NCI-H2196 (cell line): ENCODE measurements around the gene PREX1.

ENCODE experiments used
- DNase-seq: peaks from one replicate; lab custom pipeline; 2025; ENCODE audit not compliant: unreplicated experiment; lab: John Stamatoyannopoulos, UW

The PREX1 gene

DNA sequence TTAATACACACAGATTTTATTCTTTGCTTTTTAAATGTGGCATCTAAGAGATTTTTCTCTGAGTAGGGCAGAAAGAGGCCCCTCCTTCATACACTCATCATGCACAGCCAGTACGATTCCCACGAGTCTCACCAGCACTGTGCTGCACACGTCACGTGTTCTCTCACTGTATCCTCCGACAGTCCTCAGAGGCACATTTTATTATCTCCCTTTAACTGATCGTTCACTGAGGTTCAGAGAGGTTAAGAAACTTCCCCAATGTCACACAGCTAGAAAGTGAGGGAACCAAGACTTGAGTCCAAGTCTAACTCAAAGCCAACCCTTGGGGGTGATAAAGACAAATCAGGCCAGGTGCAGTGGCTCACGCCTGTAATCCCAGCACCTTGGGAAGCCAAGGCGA lies 142.5 kb downstream of the PREX1 start:
- no peak for DNase-seq

DNA sequence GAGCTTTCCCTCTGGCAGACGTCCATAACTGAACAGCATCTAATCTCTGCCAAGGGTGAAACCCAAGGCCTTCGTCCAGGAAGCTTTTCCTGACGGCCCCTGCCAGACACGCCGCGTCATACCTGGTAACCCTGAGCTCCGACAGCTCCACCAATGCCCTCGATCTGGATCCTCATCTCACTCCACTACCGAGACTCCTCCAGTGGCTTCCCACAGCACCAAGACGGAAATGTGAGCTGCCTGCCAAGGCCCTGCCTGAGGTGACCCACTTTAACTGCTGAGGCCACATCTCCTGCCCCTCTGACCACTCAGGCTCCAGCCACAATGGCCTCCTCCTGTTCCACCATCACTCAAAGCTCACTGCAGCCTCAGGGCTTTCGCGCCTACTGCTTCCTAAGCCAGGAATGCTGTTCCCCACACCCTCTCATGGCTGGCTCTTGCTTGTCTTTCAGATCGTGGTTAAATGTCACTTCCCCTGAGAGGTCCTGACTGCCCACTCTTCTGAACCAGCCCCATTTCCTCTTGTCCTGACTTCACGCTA lies 143.2 kb downstream of the PREX1 start:
- DNase-seq, result peak; percentile 28

DNA sequence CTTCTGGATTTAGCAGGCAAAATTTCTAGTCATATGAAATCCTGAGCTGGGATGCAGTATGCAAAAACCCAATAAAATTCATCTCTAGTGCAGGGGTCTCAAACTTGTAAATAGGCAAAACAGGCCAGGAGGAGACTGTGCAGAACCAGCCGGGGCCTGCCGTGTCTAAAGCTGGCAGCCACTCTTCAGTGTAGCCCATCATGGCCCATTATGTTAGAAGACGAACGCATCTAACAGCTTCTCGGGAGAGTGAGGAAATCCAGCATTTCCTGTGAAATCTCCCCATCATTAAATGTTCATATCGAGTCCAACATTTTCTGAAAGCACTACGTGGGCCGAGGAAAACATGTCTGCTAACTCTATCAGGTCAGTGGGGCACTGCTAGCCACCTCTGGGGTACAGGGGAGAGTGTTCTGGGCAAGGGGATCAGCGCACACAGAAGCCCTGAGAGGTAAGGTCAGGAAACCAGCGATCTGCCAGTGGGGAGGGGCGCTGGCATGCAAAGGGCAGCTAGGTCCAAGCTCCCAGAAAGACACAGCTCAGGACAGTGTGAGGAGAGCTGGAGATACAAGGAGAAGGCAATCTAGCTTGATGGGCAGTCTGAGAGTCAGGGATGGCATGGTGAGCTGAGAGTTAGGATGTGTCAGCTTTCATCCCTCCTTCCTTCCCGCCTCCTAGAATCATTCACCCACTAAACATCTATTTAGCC lies 144.2 kb downstream of the PREX1 start:
- DNase-seq, result no peak

DNA sequence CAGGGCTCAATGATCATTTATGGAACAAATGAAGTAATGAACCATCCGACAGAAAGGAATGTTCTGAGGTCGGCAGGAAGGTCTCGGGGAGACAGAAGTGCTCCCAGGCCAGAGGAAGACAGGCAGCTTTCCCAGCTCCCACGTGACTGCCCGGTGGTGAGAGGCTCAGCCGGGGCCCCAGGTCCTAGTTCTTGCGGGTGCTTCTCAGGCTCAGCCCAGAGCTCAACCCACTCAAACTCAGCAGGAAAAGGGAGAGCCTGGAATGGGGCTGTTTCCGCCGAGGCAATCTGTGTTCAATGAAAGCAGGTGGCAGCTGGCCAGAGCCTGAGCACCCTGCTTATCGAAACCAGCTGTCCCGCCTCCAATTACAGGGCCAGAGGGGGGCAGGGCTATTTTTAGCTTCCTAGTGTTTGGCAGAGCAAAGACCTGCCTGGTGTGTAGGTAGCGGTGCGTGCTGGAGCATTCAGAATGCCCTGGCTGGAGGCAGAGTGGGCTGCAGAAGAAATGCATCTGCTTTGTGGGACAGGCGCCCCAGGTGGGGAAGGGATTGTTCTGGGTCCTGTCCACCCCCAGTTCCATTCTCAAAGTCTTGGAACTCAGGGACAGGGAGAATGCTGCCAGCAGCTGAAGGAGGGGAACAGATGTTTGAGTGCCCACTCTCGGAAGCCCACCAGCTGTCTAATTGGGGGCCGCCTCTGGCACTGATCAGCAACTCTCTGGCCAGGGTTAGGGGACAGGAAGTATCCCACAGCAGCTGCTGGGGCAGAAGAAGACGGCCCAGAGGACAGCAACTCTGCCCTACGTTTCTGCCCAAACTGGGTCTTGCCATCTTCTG lies 145.1 kb downstream of the PREX1 start:
- DNase-seq, result peak; percentile 94

DNA sequence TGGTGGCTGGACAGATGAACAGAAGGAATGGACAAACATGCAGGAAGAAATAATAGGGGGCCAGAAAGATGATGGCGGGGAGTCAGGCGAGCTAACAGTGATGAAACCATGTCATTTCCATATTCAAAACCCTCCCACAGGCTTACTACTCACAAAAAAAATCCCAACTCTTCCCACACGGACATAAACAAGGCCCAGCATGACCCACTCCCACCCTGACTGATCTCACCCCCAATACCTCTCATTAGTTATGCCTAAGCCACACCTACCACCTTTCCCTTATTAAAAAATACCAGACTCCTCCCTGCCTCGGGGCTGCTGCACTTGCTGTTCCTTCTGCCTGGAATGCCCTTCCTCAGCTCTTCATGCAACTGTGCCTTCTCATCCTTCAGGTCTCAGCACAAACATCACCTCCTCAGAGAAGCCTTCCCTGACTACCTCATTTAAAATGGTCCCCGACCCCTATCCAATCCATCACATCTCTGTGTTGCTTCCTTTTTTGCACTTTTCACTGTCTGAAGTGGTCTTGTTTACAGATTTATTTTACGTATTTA lies 145.8 kb downstream of the PREX1 start:
- no peak for DNase-seq

DNA sequence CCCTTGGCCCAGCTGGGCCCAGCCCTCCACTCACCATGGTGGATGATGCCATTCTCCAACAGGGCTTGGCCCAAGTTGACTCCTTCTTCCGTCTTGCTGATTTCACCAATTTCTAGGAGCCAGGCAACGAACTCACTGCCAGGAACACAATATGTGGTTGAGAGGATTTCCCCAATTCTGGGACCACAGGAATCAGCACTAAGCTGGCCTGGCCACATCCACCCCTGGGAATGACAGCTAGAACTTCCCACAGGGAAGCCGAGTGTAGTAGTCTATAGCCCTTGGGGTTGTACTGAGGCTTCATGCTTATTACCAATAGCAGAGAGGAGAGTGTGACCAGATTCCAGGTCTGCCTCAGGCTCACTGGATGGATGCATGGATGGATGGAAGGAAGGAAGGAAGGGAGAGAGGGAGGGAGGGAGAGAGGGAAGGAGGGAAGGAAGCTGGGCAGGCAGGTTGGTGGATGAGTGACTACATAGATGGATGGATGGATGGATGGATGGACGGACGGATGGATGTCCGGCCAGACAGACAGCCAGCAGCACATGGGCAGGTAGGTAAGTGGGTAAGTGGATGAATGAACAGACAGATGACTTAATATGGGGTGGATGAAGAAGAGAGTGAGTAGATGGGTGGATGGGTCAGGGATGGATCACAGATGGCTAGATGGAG lies 146.5 kb downstream of the PREX1 start:
- DNase-seq, result no peak

DNA sequence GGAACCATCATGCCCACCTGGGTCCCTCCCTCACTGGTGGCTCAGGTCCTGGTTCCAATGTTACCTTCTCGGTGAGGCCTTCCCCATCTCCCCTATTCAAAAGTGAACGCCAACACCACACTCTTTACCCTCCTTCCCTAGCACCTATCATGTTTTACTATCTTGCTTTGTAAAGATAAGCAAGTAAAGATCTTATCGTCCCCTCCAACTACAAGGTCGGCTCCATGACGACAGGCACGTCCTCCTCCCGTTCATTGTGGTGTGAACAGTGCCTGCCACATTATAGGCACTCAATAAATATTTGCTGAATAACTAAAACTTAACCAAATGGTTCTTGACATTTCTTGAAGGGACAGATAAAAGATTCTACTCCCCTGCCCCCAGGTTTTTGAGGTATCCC lies 147.1 kb downstream of the PREX1 start:
- DNase-seq, result no peak

DNA sequence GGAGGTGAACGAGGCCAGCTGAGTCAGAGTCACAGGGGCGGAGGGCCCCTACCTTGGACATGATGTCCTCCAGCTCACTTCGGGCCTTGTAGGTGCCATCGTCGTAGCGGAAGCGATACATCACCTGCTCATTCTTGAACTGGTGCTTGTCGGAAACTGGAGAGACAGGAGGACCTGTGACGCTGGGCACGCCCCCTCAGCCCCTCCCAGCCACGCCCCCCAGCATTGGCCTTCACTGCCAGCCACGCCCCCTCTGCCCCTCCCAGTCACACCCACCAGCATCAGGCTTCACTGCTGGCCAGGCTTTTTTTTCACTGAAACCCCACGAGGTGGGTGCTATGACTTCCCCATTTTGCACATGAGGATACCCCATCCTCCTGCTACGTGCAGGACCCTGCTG lies 148.2 kb downstream of the PREX1 start:
- DNase-seq, result peak; percentile 9

DNA sequence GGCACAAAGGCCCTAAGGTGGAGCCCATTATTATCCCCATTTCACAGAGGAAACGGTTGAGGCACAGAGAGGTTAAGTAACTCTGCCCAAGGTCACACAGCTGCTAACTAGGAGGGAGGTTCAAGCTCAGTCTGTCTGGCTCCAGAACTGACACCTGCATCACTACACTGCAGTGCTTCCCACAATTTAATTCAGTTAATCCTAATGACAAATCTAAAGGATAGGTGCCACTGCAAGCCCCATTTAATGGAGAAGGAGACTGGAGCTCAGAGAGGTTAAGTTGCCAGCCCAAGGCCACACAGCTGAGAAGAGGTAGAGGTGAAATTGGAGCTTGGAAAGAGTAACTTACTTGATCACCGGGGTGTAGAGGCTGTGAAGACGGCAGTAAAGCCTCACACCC lies 148.8 kb downstream of the PREX1 start:
- DNase-seq, result no peak

DNA sequence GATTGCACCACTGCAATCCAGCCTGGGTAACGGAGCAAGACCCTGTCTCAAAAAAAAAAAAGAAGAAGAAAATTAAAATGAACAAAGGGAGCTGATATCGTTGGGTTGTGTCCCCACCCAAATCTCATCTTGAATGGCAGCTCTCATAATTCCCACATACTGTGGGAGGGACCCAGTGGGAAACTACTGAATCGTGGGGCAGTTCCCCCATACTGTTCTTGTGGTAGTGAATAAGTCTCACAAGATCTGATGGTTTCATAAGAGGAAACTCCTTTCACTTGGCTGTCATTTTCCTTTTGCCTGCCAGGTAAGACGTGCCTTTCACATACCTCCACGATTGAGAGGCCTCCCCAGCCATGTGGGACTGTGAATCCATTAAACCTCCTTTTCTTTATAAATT lies 149.4 kb downstream of the PREX1 start:
- DNase-seq, result no peak

DNA sequence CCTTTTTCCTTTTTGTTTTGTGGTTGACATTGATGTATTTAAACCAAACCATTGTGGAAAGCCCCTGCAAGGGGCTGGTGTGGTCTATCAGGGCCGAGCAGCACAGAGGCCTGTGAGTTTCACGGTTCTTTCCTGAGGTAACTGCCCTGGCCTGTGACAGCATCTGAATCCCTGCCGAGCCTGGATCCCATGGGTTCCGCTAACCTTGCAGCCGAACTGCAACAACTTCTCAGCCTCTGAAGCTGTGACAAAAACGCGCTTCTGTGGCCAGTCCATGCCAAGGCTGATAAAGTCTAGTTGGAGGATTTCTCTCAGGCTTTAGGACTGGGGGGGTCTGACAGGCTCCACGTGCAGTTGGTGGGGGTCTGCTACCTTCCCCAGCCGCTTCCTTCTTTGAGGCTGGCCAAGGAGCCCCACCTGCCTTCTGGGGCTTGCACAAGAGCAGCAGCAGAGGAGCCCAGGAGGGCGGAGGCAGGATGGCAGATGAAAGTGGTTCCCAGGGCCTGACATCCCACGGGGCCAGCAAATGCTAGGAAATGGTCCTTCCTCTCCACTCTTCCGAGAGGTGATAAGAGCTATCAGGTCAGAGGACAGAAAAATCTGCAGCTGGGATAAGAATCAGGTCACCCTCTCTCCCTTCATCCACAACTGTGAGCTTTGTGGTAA lies 150.9 kb downstream of the PREX1 start:
- DNase-seq, result no peak

DNA sequence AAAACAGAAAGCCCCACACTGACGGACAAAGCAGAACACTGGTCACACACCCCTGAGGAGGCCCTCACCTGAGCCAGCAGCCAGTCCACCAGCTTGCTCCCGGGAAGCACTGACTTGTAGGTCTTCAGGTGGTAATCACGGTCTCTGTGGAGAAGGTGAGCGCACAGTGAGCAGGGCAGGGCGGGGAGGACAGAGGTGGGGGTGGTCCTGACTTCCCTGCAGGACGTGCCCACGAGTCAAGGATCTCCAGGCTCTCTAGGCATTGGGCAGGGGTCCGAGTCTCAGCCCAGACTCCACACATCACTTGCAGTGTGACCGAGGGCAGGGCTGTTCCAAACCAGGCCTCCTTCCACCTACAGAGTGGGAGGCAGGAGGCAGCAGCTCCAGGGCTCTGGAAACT lies 151.7 kb downstream of the PREX1 start:
- DNase-seq, result no peak

DNA sequence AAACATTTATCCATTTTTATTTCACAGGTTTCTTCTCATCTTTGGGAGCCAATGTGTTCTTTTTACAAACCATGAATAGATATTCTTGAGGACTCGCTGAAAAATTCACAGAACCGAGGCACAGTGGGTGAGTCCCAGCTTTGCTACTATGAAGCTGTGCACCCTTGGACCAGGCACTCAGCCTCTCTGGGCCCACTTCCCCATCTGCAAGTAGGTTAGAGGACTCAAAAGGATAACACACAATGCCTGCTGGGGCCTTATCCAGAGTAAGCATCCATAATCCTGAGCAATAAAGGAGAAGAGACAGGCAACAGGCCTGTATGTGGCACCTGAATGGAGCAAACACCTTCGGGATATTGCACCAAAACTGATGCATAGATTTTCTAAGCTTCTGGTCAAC lies 153.3 kb downstream of the PREX1 start:
- DNase-seq, result no peak

DNA sequence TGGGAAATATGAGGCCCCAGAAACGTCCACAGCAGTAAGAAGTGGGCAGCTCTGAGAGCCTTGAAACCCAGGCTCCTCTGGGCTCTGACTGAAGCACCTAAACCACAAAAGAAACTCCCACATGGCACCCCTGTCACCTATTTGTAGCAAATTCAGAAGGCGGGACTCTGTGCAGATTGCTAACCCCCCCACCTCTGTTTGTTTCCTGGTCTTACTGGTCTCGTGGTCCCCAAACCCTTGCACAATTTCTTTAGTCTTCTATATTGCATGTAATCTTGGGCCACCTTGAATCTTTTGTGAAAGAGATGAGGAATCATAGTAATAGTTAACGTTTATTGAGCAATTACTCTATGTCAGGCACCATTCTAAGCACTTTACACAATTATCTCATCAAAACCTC lies 154.3 kb downstream of the PREX1 start:
- no peak for DNase-seq

DNA sequence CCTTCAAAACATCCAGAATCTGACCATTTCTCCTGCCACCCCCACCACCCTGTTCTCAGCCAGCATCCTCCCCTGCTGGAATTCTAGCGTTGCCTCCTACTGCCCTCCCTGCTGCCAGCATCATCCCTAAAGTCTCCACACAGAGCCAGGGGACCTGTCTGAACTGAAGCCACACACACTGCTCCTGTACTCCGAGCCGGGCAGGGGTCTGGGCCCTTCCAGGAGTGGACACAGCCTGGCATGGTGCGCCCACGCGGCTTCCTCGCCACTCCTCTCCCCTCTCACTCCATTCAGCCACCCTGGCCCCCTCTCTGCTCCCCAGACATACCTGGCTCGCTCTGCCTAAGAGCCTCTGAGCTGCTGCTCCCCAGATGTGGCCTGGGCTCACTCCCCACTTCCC lies 155.5 kb downstream of the PREX1 start:
- DNase-seq, result no peak

DNA sequence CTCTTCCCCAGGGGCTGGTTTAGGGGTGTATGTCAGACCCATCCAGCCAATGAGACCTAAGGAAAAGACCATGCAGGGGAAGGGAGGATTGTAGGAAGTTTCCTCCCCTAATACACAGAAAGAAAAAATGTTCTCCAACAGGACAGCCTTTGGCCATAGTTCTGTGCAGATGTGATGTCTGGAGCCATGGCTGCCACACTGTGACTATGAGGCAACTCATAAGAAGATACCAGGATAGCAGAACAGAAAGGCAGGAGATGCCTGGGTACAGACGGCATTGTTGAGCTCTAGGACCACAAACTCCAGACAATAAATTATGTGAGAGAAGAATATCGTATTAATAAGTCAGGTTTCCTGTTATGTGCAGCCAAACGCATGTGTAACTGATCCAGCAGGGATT lies 156.7 kb downstream of the PREX1 start:
- no peak for DNase-seq

DNA sequence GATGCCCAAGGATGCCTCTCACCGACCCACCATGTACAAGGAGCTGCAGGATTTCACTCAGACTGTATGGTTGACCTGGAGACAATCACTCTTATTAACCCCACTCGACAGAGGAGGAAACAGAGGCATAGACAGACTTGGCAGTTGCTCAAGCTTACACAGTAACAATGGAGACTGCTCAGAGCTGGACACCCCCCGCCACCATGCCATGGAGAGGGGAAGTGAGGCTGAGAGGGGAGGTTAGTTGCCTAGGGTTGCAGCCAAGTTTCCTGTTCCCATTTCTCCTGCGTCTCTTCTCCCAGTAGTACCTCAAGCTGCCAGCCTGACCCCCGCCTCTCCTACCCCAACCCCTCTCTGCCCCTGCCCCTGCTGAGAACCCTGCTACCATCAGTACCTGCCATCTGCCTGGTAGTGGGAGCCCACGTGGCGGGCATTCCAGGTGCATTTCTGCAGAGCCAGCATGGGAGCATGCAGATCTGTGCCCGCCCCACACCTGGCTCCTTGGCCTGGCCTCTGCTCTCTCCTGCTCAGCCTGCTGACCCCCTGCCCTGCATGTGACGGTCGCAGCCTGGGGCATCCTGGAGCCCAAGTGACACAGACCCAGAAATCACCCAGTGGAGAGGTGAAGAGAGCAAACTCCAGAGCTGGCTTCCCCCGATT lies 157.7 kb downstream of the PREX1 start:
- DNase-seq, result no peak

DNA sequence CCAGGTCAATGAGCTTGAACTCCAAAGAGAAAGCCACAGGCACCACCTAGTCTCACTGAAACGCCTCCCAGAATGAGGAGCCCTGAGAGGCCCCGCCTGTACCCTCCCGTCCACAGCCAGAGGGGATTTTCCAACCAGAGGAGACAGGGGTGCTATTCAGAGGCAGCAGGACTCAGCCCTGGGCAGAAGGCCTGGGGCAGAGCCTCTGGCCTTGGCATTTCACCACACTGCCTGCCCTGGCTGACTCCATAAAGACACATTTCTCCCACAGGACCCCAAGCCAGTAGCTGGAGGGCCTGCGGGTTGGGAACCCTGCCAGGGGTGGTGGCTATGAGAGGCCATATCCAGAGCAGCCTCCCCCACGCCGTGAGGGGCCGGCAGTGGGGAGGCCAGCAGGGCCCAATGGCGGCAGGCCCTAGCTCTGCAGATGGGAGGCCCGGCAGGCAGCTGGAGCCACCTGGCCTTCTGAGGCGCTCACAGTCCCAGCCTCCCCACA lies 159.3 kb downstream of the PREX1 start:
- no peak for DNase-seq

DNA sequence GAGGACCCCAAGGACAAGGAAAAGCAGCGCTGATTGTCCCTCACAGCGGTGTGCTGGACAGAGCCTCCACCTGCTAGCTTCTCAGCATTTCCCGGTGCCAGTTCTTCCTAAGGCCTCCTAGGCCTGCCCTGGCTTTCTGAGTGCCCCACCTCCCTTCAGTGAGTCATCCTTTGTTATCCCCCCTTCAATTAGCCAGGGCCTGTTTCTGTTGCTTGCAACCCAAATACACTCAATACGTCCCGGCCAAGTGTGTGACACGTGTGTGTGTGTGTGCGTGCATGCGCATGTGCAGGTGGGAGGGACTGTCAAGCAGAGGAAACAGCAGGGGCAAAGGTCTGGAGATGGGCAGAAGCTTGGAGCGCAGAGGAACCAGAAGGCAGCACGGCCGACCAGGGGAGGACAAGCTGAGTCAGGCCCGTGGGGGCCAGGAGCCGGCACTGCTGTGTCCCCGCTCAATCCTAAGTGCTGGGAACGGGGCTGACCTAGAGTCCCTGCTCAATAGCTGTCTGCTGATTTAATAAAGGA lies 159.8 kb downstream of the PREX1 start:
- DNase-seq, result no peak

DNA sequence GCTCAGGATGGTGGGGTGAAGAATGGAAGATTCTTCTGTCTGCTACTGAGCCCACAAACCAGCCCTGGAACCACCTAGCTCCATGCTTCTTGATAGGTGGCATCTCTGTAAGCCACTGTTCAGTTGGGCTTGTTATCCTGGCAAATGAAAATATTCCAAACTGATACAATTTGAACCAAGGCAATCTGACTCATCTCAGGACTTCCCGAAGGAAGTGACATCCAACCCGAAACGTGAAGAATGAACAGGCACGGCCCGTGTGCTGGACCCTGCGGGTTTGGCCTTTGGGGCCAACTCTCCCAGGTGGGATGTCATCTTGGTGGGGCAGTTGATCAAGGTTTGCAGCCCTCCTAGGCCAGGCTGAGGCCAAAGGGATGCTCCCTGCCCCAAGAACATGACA lies 160.3 kb downstream of the PREX1 start:
- DNase-seq, result no peak
